Endothelial cell of umbilical vein (primary cell): ENCODE results near the gene RFLNA. TPM values are rescaled to one million over a fixed set of nuclear protein-coding genes. Genes with fewer than 3 reads are reported as not detected.

Experiments used
- BruUV-seq: library from RNA; stranded (reverse); fragments of 400-500 nt; replicated peaks from 2 replicates; lab custom pipeline; 2021; lab: Mats Ljungman, UMichigan
- CTCF ChIA-PET: fragments of 300-600, 350-600 bp; sonication (Branson Sonifier 250); formaldehyde crosslinking; loops from one replicate; lab custom pipeline; 2021; ENCODE audit warnings: antibody characterized with exemption, inconsistent platforms; lab: Charles Lee
- POLR2A ChIA-PET: fragments of 300-600, 350-600 bp; sonication (Branson Sonifier 250); formaldehyde crosslinking; loops from one replicate; lab custom pipeline; 2021; ENCODE audit warnings: antibody characterized with exemption, inconsistent platforms; lab: Charles Lee
- DNase-seq: peaks from one replicate; pipeline ENCODE4 v3.0.0-alpha.2; 2011; ENCODE audit warnings: low read depth, low spot score
- FAIRE-seq: peaks from 2 replicates; lab custom pipeline; 2011; peaks lifted over from hg19 to GRCh38; lab: Jason Lieb, UNC
- H2AFZ ChIP-seq: 2 replicates; pipeline ENCODE4 v1.6.0; 2012; ENCODE audit warnings: low read depth, low read length, control low read depth, inconsistent platforms
- H3K27ac ChIP-seq: 2 replicates; pipeline ENCODE4 v1.5.1; 2011; ENCODE audit warnings: low read depth, mild to moderate bottlenecking, control low read depth, low read length, moderate library complexity; ENCODE audit not compliant: insufficient read depth
- H3K27me3 ChIP-seq, 2 experiments: 2 replicates each; pipeline versions ENCODE4 v1.6.0 to v1.6.1; 2011; ENCODE audit warnings: low read length in 2 of 2, mixed read lengths in 1 of 2; ENCODE audit not compliant: control insufficient read depth in 2 of 2, insufficient read depth in 2 of 2
- H3K36me3 ChIP-seq, 2 experiments: 2 replicates in 1 of 2; 3 replicates in 1 of 2; pipeline ENCODE4 v1.5.1; 2011; ENCODE audit warnings: low read length in 2 of 2, mild to moderate bottlenecking in 1 of 2, moderate library complexity in 1 of 2; ENCODE audit not compliant: control insufficient read depth in 2 of 2, insufficient read depth in 2 of 2; ENCODE audit errors: extremely low read depth in 1 of 2
- H3K4me1 ChIP-seq: 3 replicates; pipeline ENCODE4 v1.5.1; 2011; ENCODE audit warnings: mild to moderate bottlenecking, low read length; ENCODE audit not compliant: control insufficient read depth, insufficient read depth; ENCODE audit errors: extremely low read depth
- H3K4me2 ChIP-seq: 2 replicates; pipeline ENCODE4 v1.6.1; 2011; ENCODE audit warnings: low read length, control low read depth, mixed read lengths; ENCODE audit not compliant: insufficient read depth
- H3K4me3 ChIP-seq, 3 experiments: fragments of 200-600 bp in 1 of 3; sonication (generic), shearing (Covaris generic) in 1 of 3; replicated peaks in 1 of 3; 2 replicates each; pipeline ENCODE4 v1.5.1; 2011 to 2016; ENCODE audit warnings: control low read depth in 3 of 3, low read length in 3 of 3, mild to moderate bottlenecking in 2 of 3, inconsistent platforms in 1 of 3, low read depth in 1 of 3, moderate library complexity in 1 of 3; ENCODE audit not compliant: insufficient read depth in 1 of 3
- H3K79me2 ChIP-seq: 2 replicates; pipeline ENCODE4 v1.6.0; 2012; ENCODE audit warnings: low read length, inconsistent platforms; ENCODE audit not compliant: control insufficient read depth, insufficient read depth
- H3K9ac ChIP-seq: replicated peaks from 2 replicates; pipeline ENCODE3; 2011; ENCODE audit warnings: low read length, control low read depth; ENCODE audit not compliant: insufficient read depth; ENCODE audit errors: extremely low read depth
- H3K9me1 ChIP-seq: replicated peaks from 3 replicates; pipeline ENCODE4 v1.6.0; 2011; ENCODE audit warnings: mild to moderate bottlenecking, low read length; ENCODE audit not compliant: control insufficient read depth, insufficient read depth; ENCODE audit errors: extremely low read depth
- H3K9me3 ChIP-seq: replicated peaks from 2 replicates; pipeline ENCODE4 v1.5.1; 2012; ENCODE audit warnings: low read length, inconsistent platforms; ENCODE audit not compliant: control insufficient read depth, insufficient read depth
- H4K20me1 ChIP-seq: replicated peaks from 2 replicates; pipeline ENCODE3; 2011; ENCODE audit warnings: mild to moderate bottlenecking, low read length; ENCODE audit not compliant: control insufficient read depth, insufficient read depth; ENCODE audit errors: extremely low read depth
- CTCF ChIP-seq, 2 donors: IDR thresholded peaks; 1 replicate in 1 of 2; 2 replicates in 1 of 2; pipeline ENCODE4 v1.5.1; 2011; ENCODE audit warnings: low read length in 2 of 2, mild to moderate bottlenecking in 2 of 2, moderate library complexity in 2 of 2, control low read depth in 1 of 2, inconsistent platforms in 1 of 2, low read depth in 1 of 2; ENCODE audit not compliant: insufficient read depth in 1 of 2; ENCODE audit errors: extremely low read depth in 1 of 2
- EZH2 ChIP-seq: IDR thresholded peaks from 2 replicates; pipeline ENCODE4 v1.6.1; 2012; ENCODE audit warnings: borderline replicate concordance, low read depth, mild to moderate bottlenecking, moderate library complexity, low read length, inconsistent platforms; ENCODE audit not compliant: severe bottlenecking
- FOS ChIP-seq: IDR thresholded peaks from 2 replicates; pipeline ENCODE4 v1.6.1; 2011; ENCODE audit warnings: mild to moderate bottlenecking, low read length, moderate library complexity, borderline replicate concordance; ENCODE audit not compliant: insufficient read depth
- GATA2 ChIP-seq: IDR thresholded peaks from 2 replicates; pipeline ENCODE4 v1.7.0; 2011; ENCODE audit warnings: low read depth, mild to moderate bottlenecking, moderate library complexity, mixed read lengths, low read length; ENCODE audit not compliant: insufficient read length, insufficient read depth
- JUN ChIP-seq: IDR thresholded peaks from 2 replicates; pipeline ENCODE4 v1.6.1; 2011; ENCODE audit warnings: borderline replicate concordance, low read depth; ENCODE audit not compliant: insufficient read length, insufficient read depth
- MAX ChIP-seq: IDR thresholded peaks from 2 replicates; pipeline ENCODE4 v1.6.1; 2011; ENCODE audit not compliant: insufficient read depth, insufficient read length
- MYC ChIP-seq: IDR thresholded peaks from one replicate; pipeline ENCODE4 v1.6.1; 2011; ENCODE audit warnings: mild to moderate bottlenecking, low read depth, low read length
- POLR2A ChIP-seq: IDR thresholded peaks from 2 replicates; pipeline ENCODE4 v1.6.1; 2012; ENCODE audit warnings: low read depth, mild to moderate bottlenecking, control low read depth, low read length
- POLR2AphosphoS5 ChIP-seq: IDR thresholded peaks from 2 replicates; pipeline ENCODE4 v1.6.1; 2012; ENCODE audit warnings: low read depth, mild to moderate bottlenecking, control low read depth, low read length, moderate library complexity; ENCODE audit not compliant: insufficient read depth
- dilution Hi-C: fragments of 300-500 bp; cut with MboI; formaldehyde crosslinking; loops from one replicate; pipeline ENCODE4 v1.15.0; 2019; ENCODE audit warnings: low sequenced_read_pairs; ENCODE audit not compliant: extremely low pct_ligation_motif_present
- intact Hi-C: fragments of 100-400 bp; cut with micrococcal nuclease; formaldehyde crosslinking; loops from one replicate; pipeline ENCODE4 v1.10.0; 2022
- polyA plus RNA-seq, 4 experiments: library from polyadenylated mRNA; depleted of rRNA in 3 of 4; stranded (reverse) in 3 of 4; unstranded in 1 of 4; fragments of >200 nt; gene quantifications; 2 replicates each; pipeline versions ENCODE4 v1.2.1 to v1.2.3, GENCODE V29; 2011 to 2012; ENCODE audit warnings: missing spikeins in 1 of 4
- total RNA-seq: library from RNA; stranded (reverse); gene quantifications from 2 replicates; pipeline ENCODE4 v1.2.3, GENCODE V29; 2021

Gene RFLNA
- total and polyA plus RNA-seq, 2 donors (not counting 3 experiments of a cell fraction or from before 2014, with no cell fraction given): 19.7 to 24.5 TPM

GRCh38 chr12:124309231-124309630 is 14.3 kb downstream of the RFLNA start:
- Histone ChIP-seq H2AFZ (no peak overlapping the region), H3K4me2 (no peak overlapping the region), H3K9me1 (no peaks in the 10 kb centered on the region), H3K9me3 (no peaks in the 10 kb centered on the region), H3K9ac (no peak overlapping the region), H3K4me3 (no peak overlapping the region), H3K27me3 (no peaks in the 10 kb centered on the region), H3K4me1 (no peaks in the 10 kb centered on the region), H3K27ac (no peak overlapping the region), H3K79me2 (peaks cover 60% of the 10 kb centered on the region), H3K36me3 (no peaks in the 10 kb centered on the region), H4K20me1 (no peaks in the 10 kb centered on the region)
- dilution Hi-C loops (no loop called here), intact Hi-C loops (no loop called here)
- ChIA-PET POLR2A (no interaction called here), CTCF (interaction anchor here (1.2 kb wide), 1 partner anchor 255 kb away, joined by 3 read pairs; no protein-coding TSS in a partner anchor)
- FAIRE-seq (no peak), DNase-seq (no peak)
- BruUV-seq: no TSS peak
- TF ChIP-seq EZH2 (no peak), CTCF (IDR thresholded peaks at IDR 0.05; ENCODE audit: extremely low read depth in 1 of 2, insufficient read depth in 1 of 2, low read depth in 1 of 2, low read length in 2 of 2) (no peak)

- Histone ChIP-seq H3K27ac (no peak overlapping the region), H3K36me3 (no peaks in the 10 kb centered on the region), H3K4me2 (no peak overlapping the region), H3K9me3 (no peaks in the 10 kb centered on the region), H2AFZ (no peak overlapping the region), H3K4me3 (no peak overlapping the region), H3K9me1 (no peaks in the 10 kb centered on the region), H4K20me1 (no peaks in the 10 kb centered on the region), H3K79me2 (peaks cover 55% of the 10 kb centered on the region), H3K27me3 (no peaks in the 10 kb centered on the region), H3K4me1 (no peaks in the 10 kb centered on the region), H3K9ac (no peak overlapping the region)
- dilution Hi-C loops: no loop called here
- ChIA-PET CTCF (interaction anchor here (1.2 kb wide), 1 partner anchor 256 kb away, joined by 3 read pairs; no protein-coding TSS in a partner anchor), POLR2A (no interaction called here)
- intact Hi-C loops: no loop called here
- DNase-seq (no peak), FAIRE-seq (no peak)
- TF ChIP-seq POLR2A (no peak), MYC (no peak), MAX (no peak), POLR2AphosphoS5 (no peak), JUN (no peak), GATA2 (no peak), FOS (no peak), EZH2 (no peak), CTCF (IDR thresholded peaks at IDR 0.05; ENCODE audit: extremely low read depth in 1 of 2, insufficient read depth in 1 of 2, low read depth in 1 of 2, low read length in 2 of 2) (no peak)
- BruUV-seq: no TSS peak
Observed at GRCh38 chr12:124309744-124310143, 14.9 kb downstream of the RFLNA start.
